ENCODE measurements around the gene RAB17. TPM values are rescaled to one million over a fixed set of nuclear protein-coding genes. Genes with fewer than 3 reads are reported as not detected.

Gene RAB17
- total and polyA plus RNA-seq, 7 donors, result 0.33 to 48.8 (median 2.8) TPM

- no peak for DNase-seq
- intact Hi-C loops (cut with DNase I), result no loop called here
- WGBS, 2 donors, result 87 to 94% methylated on average over 14 of the region's 14 CpGs
Measured at GRCh38 chr2:237631007-237631785, 40.7 kb upstream of the RAB17 start.

GRCh38 chr2:237630216-237631000 lies 39.9 kb upstream of the RAB17 start:
- peaks cover 0 to 4% (median 0%) of the 10 kb centered on the region in 4 donors for H3K9me3 ChIP-seq
- H3K27me3 ChIP-seq, result no peaks in the 10 kb centered on the region
- peaks cover 2 to 66% (median 32%) of the 10 kb centered on the region in 4 donors for H3K4me1 ChIP-seq
- no peak overlapping the region for H3K27ac ChIP-seq
- no peaks in the 10 kb centered on the region for H3K36me3 ChIP-seq
- H3K4me3 ChIP-seq, result no peak overlapping the region
- intact Hi-C loops (cut with DNase I), result no loop called here
- no peak for DNase-seq
- TF ChIP-seq POLR2A (IDR thresholded peaks at IDR 0.05) (no peak), EP300 (IDR thresholded peaks at IDR 0.05) (no peak), POLR2AphosphoS5 (IDR thresholded peaks at IDR 0.05) (no peak), CTCF (IDR thresholded peaks at IDR 0.05) (no peak)
- 68 to 93% methylated on average over 12 of the region's 12 CpGs for WGBS, 2 donors

More at GRCh38 chr2:237631007-237631785, 40.7 kb upstream of the RAB17 start:
- Histone ChIP-seq H3K4me1 (peaks cover 2 to 66% (median 32%) of the 10 kb centered on the region in 4 donors), H3K27me3 (no peaks in the 10 kb centered on the region), H3K36me3 (no peaks in the 10 kb centered on the region), H3K27ac (no peak overlapping the region), H3K4me3 (no peak overlapping the region), H3K9me3 (peaks cover 0 to 4% (median 0%) of the 10 kb centered on the region in 4 donors)
- no peak for TF ChIP-seq EP300 (IDR thresholded peaks at IDR 0.05)
- TF ChIP-seq CTCF (IDR thresholded peaks at IDR 0.05), result no peak
- no peak for TF ChIP-seq POLR2A (IDR thresholded peaks at IDR 0.05)
- no peak for TF ChIP-seq POLR2AphosphoS5 (IDR thresholded peaks at IDR 0.05)

- Histone ChIP-seq H3K36me3 (no peaks in the 10 kb centered on the region), H3K27me3 (no peaks in the 10 kb centered on the region), H3K4me1 (peaks cover 2 to 66% (median 32%) of the 10 kb centered on the region in 4 donors), H3K4me3 (no peak overlapping the region), H3K9me3 (peaks cover 0 to 4% (median 0%) of the 10 kb centered on the region in 4 donors), H3K27ac (peak overlapping the region in 2 of 4 donors; percentile 6 to 16)
- intact Hi-C loops (cut with DNase I), result loop anchor here (2.0 kb wide), 1 partner anchor 33 kb away; no protein-coding TSS in a partner anchor
- WGBS, 2 donors, result 50 to 87% methylated on average over 8 of the region's 8 CpGs
- TF ChIP-seq POLR2AphosphoS5 (IDR thresholded peaks at IDR 0.05), result no peak
- TF ChIP-seq CTCF (IDR thresholded peaks at IDR 0.05), result no peak
- TF ChIP-seq EP300 (IDR thresholded peaks at IDR 0.05), result no peak
- no peak for TF ChIP-seq POLR2A (IDR thresholded peaks at IDR 0.05)
- DNase-seq, result no peak
Measured at GRCh38 chr2:237629739-237630138, 39.2 kb upstream of the RAB17 start.

DNA sequence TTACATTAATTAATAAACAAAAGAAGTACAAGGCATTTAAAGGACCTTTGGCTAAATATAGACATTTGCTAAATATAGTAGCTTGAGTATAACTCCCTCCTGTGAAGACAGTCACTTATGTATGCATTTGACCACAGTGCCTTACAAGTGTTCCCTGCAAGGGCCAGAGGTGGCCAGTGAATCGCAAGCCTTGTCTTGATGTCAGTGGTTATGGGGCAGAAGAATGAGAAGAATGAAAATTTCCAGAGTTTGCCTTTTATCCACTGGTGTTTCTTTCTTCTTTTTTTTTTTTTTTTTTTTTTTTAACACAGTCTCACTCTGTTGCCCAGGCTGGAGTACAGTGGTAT lies 38.6 kb upstream of the RAB17 start:
- no peak for DNase-seq
- peaks cover 2 to 66% (median 32%) of the 10 kb centered on the region in 4 donors for H3K4me1 ChIP-seq
- intact Hi-C loops (cut with DNase I), result loop anchor here (2.0 kb wide), 1 partner anchor 34 kb away; no protein-coding TSS in a partner anchor
- H3K27ac ChIP-seq, result peak overlapping the region in 2 of 4 donors; percentile 80 to 87
- H3K27me3 ChIP-seq, result no peaks in the 10 kb centered on the region
- H3K4me3 ChIP-seq, result peak overlapping the region in 1 of 4 donors; percentile 93
- peaks cover 0 to under 1% (median 0%) of the 10 kb centered on the region in 4 donors for H3K9me3 ChIP-seq
- TF ChIP-seq POLR2A (IDR thresholded peaks at IDR 0.05) (no peak), POLR2AphosphoS5 (IDR thresholded peaks at IDR 0.05) (no peak), EP300 (IDR thresholded peaks at IDR 0.05) (no peak), CTCF (IDR thresholded peaks at IDR 0.05) (no peak)
- H3K36me3 ChIP-seq, result no peaks in the 10 kb centered on the region
- WGBS, 2 donors, result 92 to 93% methylated on average over 1 of the region's 1 CpG
